Erythroblast (primary cell): ENCODE results near the gene DKKL1.

Experiments used
- GATA1 ChIP-seq: IDR thresholded peaks from 2 replicates; pipeline ENCODE4 v1.6.1; 2011; ENCODE audit warnings: low read depth, mild to moderate bottlenecking, control low read depth, low read length, moderate library complexity
- POLR2A ChIP-seq: IDR thresholded peaks from 2 replicates; pipeline ENCODE4 v1.6.1; 2011; ENCODE audit warnings: mild to moderate bottlenecking, low read length

DNA sequence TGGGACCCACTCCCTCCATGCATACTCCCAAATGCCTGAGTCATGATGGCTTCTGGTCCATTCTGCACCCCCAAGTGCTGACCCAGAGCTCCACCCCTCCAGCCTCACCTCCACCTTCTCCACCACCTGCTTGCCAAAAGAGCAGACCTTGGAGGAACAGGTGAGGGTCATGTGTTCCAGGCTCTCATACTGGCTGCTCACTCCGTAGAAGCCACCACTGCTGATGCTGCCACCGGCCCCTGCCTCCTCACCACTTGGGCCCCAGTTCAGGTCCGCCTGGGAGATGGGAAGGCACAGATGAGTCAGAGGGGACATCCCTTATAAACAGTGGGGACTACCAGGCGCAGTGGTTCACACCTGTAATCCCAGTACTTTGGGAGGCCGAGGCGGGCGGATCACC lies 20.6 kb upstream of the DKKL1 start:
- no peak for TF ChIP-seq POLR2A
- TF ChIP-seq GATA1, result no peak
